Stimulated activated CD4-positive, alpha-beta T cell treated with anti-CD3 and anti-CD28 coated beads, TNF-alpha, amount 100 ng/mL, for 1 hour (primary cell): ENCODE measurements around the gene RERE.

Experiments used
- DNase-seq, 3 donors: peaks; one replicate each; pipeline ENCODE4 v3.0.0-alpha.2; 2020; ENCODE audit warnings: low read depth in 3 of 3, low spot score in 1 of 3

RERE gene

GRCh38 chr1:8343044-8343443 lies 474.4 kb downstream of the RERE start:
- DNase-seq: no peak

- no peak for DNase-seq
Measured at GRCh38 chr1:8342325-8342724, 475.1 kb downstream of the RERE start.

GRCh38 chr1:8340448-8340847 lies 477.0 kb downstream of the RERE start:
- DNase-seq: no peak

GRCh38 chr1:8339203-8339600 lies 478.2 kb downstream of the RERE start:
- DNase-seq: no peak

- DNase-seq: no peak
Measured at GRCh38 chr1:8338526-8339202, 478.8 kb downstream of the RERE start.

- no peak for DNase-seq
Measured at GRCh38 chr1:8337776-8338525, 479.5 kb downstream of the RERE start.

GRCh38 chr1:8335246-8335645 lies 482.2 kb downstream of the RERE start:
- DNase-seq: no peak

GRCh38 chr1:8334106-8334851 lies 483.2 kb downstream of the RERE start:
- no peak for DNase-seq

GRCh38 chr1:8333246-8333987 lies 484.0 kb downstream of the RERE start:
- DNase-seq: no peak

GRCh38 chr1:8332806-8333205 lies 484.6 kb downstream of the RERE start:
- no peak for DNase-seq

- DNase-seq: no peak
Measured at GRCh38 chr1:8330271-8331125, 486.9 kb downstream of the RERE start.

GRCh38 chr1:8329858-8330257 lies 487.6 kb downstream of the RERE start:
- no peak for DNase-seq

- DNase-seq: no peak
Measured at GRCh38 chr1:8329439-8329838, 488.0 kb downstream of the RERE start.

GRCh38 chr1:8328271-8328670 lies 489.2 kb downstream of the RERE start:
- no peak for DNase-seq

GRCh38 chr1:8326265-8326664 lies 491.2 kb downstream of the RERE start:
- no peak for DNase-seq

GRCh38 chr1:8325771-8326170 lies 491.7 kb downstream of the RERE start:
- DNase-seq: no peak

GRCh38 chr1:8324176-8324810 lies 493.1 kb downstream of the RERE start:
- DNase-seq: no peak

GRCh38 chr1:8323706-8324105 lies 493.7 kb downstream of the RERE start:
- DNase-seq: no peak

GRCh38 chr1:8321612-8322011 lies 495.8 kb downstream of the RERE start:
- no peak for DNase-seq

- DNase-seq: no peak
Measured at GRCh38 chr1:8318436-8318835, 499.0 kb downstream of the RERE start.
